Natural killer cell (primary cell): ENCODE data around the gene CAMTA2. TPM values are rescaled to one million over a fixed set of nuclear protein-coding genes. Genes with fewer than 3 reads are reported as not detected.

ENCODE experiments used
- ATAC-seq, 3 donors: fragments of 150-1000 bp in 2 of 3; fragments of 200-7000 bp in 1 of 3; cut with Tn5 transposase; 1 replicate in 1 of 3; 2 replicates in 2 of 3; pipeline ENCODE4 v1.10.0; 2021; ENCODE audit warnings: mild to moderate bottlenecking in 2 of 3, moderate library complexity in 2 of 3
- DNase-seq, 2 donors: peaks; one replicate each; pipeline versions ENCODE4 v3.0.0 to v3.0.0-alpha.2; 2013 to 2021; ENCODE audit warnings: mixed read lengths in 1 of 2
- H3K27ac ChIP-seq: one replicate; pipeline ENCODE4 v1.5.1; 2013; ENCODE audit warnings: mild to moderate bottlenecking, low read length
- H3K27me3 ChIP-seq: one replicate; pipeline ENCODE4 v1.6.1; 2013; ENCODE audit warnings: low read length; ENCODE audit not compliant: control insufficient read depth, insufficient read depth
- H3K36me3 ChIP-seq: one replicate; pipeline ENCODE4 v1.6.1; 2013; ENCODE audit warnings: low read length; ENCODE audit not compliant: control insufficient read depth, insufficient read depth
- H3K4me1 ChIP-seq: one replicate; pipeline ENCODE4 v1.6.1; 2013; ENCODE audit warnings: low read length; ENCODE audit not compliant: control insufficient read depth, insufficient read depth
- H3K4me3 ChIP-seq: one replicate; pipeline ENCODE4 v1.5.1; 2013; ENCODE audit warnings: low read length
- H3K9me3 ChIP-seq: one replicate; pipeline ENCODE4 v1.6.1; 2013; ENCODE audit warnings: low read length; ENCODE audit not compliant: control insufficient read depth, insufficient read depth
- H3K27ac Mint-ChIP-seq, 2 donors: one replicate each; pipeline ENCODE4 v1.8.0; 2022; ENCODE audit warnings: mild to moderate bottlenecking in 2 of 2, mixed read lengths in 2 of 2, moderate library complexity in 1 of 2
- H3K27me3 Mint-ChIP-seq, 2 donors: one replicate each; pipeline ENCODE4 v1.8.0; 2022; ENCODE audit warnings: low read depth in 2 of 2, mixed read lengths in 2 of 2
- H3K36me3 Mint-ChIP-seq: one replicate; pipeline ENCODE4 v1.8.0; 2022; ENCODE audit warnings: mixed read lengths
- H3K4me1 Mint-ChIP-seq, 2 donors: one replicate each; pipeline ENCODE4 v1.8.0; 2022; ENCODE audit warnings: mixed read lengths in 2 of 2
- H3K4me3 Mint-ChIP-seq: one replicate; pipeline ENCODE4 v1.8.0; 2022; ENCODE audit warnings: mild to moderate bottlenecking, moderate library complexity, mixed read lengths
- H3K9me3 Mint-ChIP-seq, 2 donors: one replicate each; pipeline ENCODE4 v1.8.0; 2022; ENCODE audit warnings: mixed read lengths in 2 of 2
- CTCF ChIP-seq: fragments of 200-600 bp; IDR thresholded peaks from one replicate; pipeline ENCODE4 v1.8.0; 2022; ENCODE audit warnings: antibody characterized with exemption
- WGBS: methylation state at CpG from one replicate; pipeline ENCODE4 v1.1.7; 2013; ENCODE audit warnings: missing lambda C conversion rate; ENCODE audit not compliant: insufficient coverage; 5-methylcytosine and 5-hydroxymethylcytosine counted together
- intact Hi-C: fragments of 100-400 bp; cut with micrococcal nuclease; formaldehyde crosslinking; loops from one replicate; pipeline ENCODE4 v1.14.2; 2022
- total RNA-seq, 4 donors: library from RNA; stranded (reverse); fragments of 120-200 nt in 1 of 4; gene quantifications; one replicate each; pipeline versions ENCODE4 v1.2.3 to v1.2.4, GENCODE V29; 2013 to 2022

CAMTA2 gene
- total RNA-seq, 3 donors from 2014 or later (not counting 1 experiment from before 2014, with no cell fraction given) = 56.2 to 69.5 (median 69.4) TPM

GRCh38 chr17:4955091-4955490 is 32.4 kb downstream of the CAMTA2 start:
- ATAC-seq (no peak), DNase-seq (no peak)
- TF ChIP-seq CTCF = no peak
- H3K27ac ChIP-seq = no peak overlapping the region
- Mint-ChIP-seq H3K4me1 (peaks cover 13 to 20% of the 10 kb centered on the region in 2 donors), H3K36me3 (no peaks in the 10 kb centered on the region), H3K27ac (no peak overlapping the region), H3K27me3 (no peaks in the 10 kb centered on the region), H3K4me3 (no peak overlapping the region), H3K9me3 (no peaks in the 10 kb centered on the region)
- 95% methylated on average over 8 of the region's 8 CpGs for WGBS
- H3K4me1 ChIP-seq = peaks cover 16% of the 10 kb centered on the region
- intact Hi-C loops = no loop called here
- H3K9me3 ChIP-seq = no peaks in the 10 kb centered on the region
- H3K27me3 ChIP-seq = no peaks in the 10 kb centered on the region
- no peak overlapping the region for H3K4me3 ChIP-seq
- peaks cover 9% of the 10 kb centered on the region for H3K36me3 ChIP-seq

GRCh38 chr17:4953451-4953961 is 34.0 kb downstream of the CAMTA2 start:
- DNase-seq (no peak), ATAC-seq (no peak)
- Histone ChIP-seq H3K4me1 (peaks cover 20% of the 10 kb centered on the region), H3K27me3 (no peaks in the 10 kb centered on the region), H3K4me3 (no peak overlapping the region), H3K36me3 (no peaks in the 10 kb centered on the region), H3K9me3 (no peaks in the 10 kb centered on the region), H3K27ac (no peak overlapping the region)
- TF ChIP-seq CTCF = no peak
- Mint-ChIP-seq H3K27me3 (no peaks in the 10 kb centered on the region), H3K36me3 (no peaks in the 10 kb centered on the region), H3K4me3 (no peak overlapping the region), H3K9me3 (no peaks in the 10 kb centered on the region), H3K27ac (no peak overlapping the region), H3K4me1 (peaks cover 13 to 24% of the 10 kb centered on the region in 2 donors)
- intact Hi-C loops = no loop called here
- 92% methylated on average over 14 of the region's 14 CpGs for WGBS

GRCh38 chr17:4951486-4951885 is 36.0 kb downstream of the CAMTA2 start:
- peaks cover 0 to 2% of the 10 kb centered on the region in 2 donors for H3K27me3 Mint-ChIP-seq
- DNase-seq = no peak
- Histone ChIP-seq H3K36me3 (peaks cover 10% of the 10 kb centered on the region), H3K9me3 (no peaks in the 10 kb centered on the region), H3K4me3 (no peak overlapping the region), H3K27ac (no peak overlapping the region), H3K27me3 (no peaks in the 10 kb centered on the region), H3K4me1 (peaks cover 21% of the 10 kb centered on the region)
- H3K36me3 Mint-ChIP-seq = peaks cover 4% of the 10 kb centered on the region
- H3K27ac Mint-ChIP-seq = peak overlapping the region; percentile 87 to 93
- H3K9me3 Mint-ChIP-seq = no peaks in the 10 kb centered on the region
- no peak for TF ChIP-seq CTCF
- no peak for ATAC-seq
- peaks cover 19 to 29% of the 10 kb centered on the region in 2 donors for H3K4me1 Mint-ChIP-seq
- peak overlapping the region; percentile 87 for H3K4me3 Mint-ChIP-seq
- intact Hi-C loops = no loop called here
- 97% methylated on average over 3 of the region's 3 CpGs for WGBS

GRCh38 chr17:4950746-4951204 is 36.7 kb downstream of the CAMTA2 start, which contains the start of gene ENO3:
TSS of gene ENO3 (plus strand) at chr17:4951119. CDS start at chr17:4951830, 711 bp downstream.
- WGBS = 66% methylated on average over 6 of the region's 7 CpGs
- Mint-ChIP-seq H3K27ac (peak within 1 kb of the TSS; percentile 87 to 93), H3K4me1 (peaks cover 26 to 33% of the 10 kb centered on the region in 2 donors), H3K9me3 (no peaks in the 10 kb centered on the region), H3K27me3 (peaks cover 0 to 2% of the 10 kb centered on the region in 2 donors), H3K4me3 (peak within 1 kb of the TSS; percentile 87), H3K36me3 (peaks cover 7% of the 10 kb centered on the region)
- peaks cover 17% of the 10 kb centered on the region for H3K36me3 ChIP-seq
- no peaks in the 10 kb centered on the region for H3K27me3 ChIP-seq
- ATAC-seq = no peak
- peaks cover 26% of the 10 kb centered on the region for H3K4me1 ChIP-seq
- H3K27ac ChIP-seq = peak within 1 kb of the TSS; percentile 97
- H3K4me3 ChIP-seq = peak within 1 kb of the TSS; percentile 56
- H3K9me3 ChIP-seq = no peaks in the 10 kb centered on the region
- intact Hi-C loops = no loop called here
- no peak for DNase-seq
- TF ChIP-seq CTCF = no peak
